ENCODE measurements around the gene ACO2.
A peak's percentile ranks its signal among the peaks of the same experiment; 100 is the strongest.

The ACO2 gene

GRCh38 chr22:41488596-41489385 lies 19.9 kb downstream of the ACO2 start:
- no peak for DNase-seq (ENCODE audit: low read depth)

- no peak for DNase-seq (ENCODE audit: low read depth)
These were observed 22.6 kb downstream of the ACO2 start for GRCh38 chr22:41491374-41492100.

GRCh38 chr22:41498303-41498835 lies 29.5 kb downstream of the ACO2 start:
- DNase-seq (ENCODE audit: low read depth) = no peak

- no peak for DNase-seq (ENCODE audit: low read depth)
These were observed 30.8 kb downstream of the ACO2 start for GRCh38 chr22:41499624-41500280.

GRCh38 chr22:41500303-41500702 lies 31.4 kb downstream of the ACO2 start:
- no peak for DNase-seq (ENCODE audit: low read depth)

GRCh38 chr22:41501209-41501608 lies 32.3 kb downstream of the ACO2 start:
- no peak for DNase-seq (ENCODE audit: low read depth)

GRCh38 chr22:41504397-41504796 lies 35.5 kb downstream of the ACO2 start:
- no peak for DNase-seq (ENCODE audit: low read depth)

GRCh38 chr22:41504816-41505215 lies 35.9 kb downstream of the ACO2 start:
- no peak for DNase-seq (ENCODE audit: low read depth)

- no peak for DNase-seq (ENCODE audit: low read depth)
These were observed 36.7 kb downstream of the ACO2 start for GRCh38 chr22:41505511-41506220.

- no peak for DNase-seq (ENCODE audit: low read depth)
These were observed 38.6 kb downstream of the ACO2 start for GRCh38 chr22:41507330-41508063.

GRCh38 chr22:41508770-41509170 lies 39.9 kb downstream of the ACO2 start:
- no peak for DNase-seq (ENCODE audit: low read depth)

GRCh38 chr22:41511521-41511968 lies 42.6 kb downstream of the ACO2 start:
- DNase-seq (ENCODE audit: low read depth) = no peak

GRCh38 chr22:41512421-41513194 lies 43.7 kb downstream of the ACO2 start:
- DNase-seq (ENCODE audit: low read depth) = peak; percentile 84

GRCh38 chr22:41513391-41513790 lies 44.5 kb downstream of the ACO2 start:
- no peak for DNase-seq (ENCODE audit: low read depth)

GRCh38 chr22:41516462-41516861 lies 47.5 kb downstream of the ACO2 start:
- DNase-seq (ENCODE audit: low read depth) = no peak

GRCh38 chr22:41517172-41518047 lies 48.5 kb downstream of the ACO2 start:
- DNase-seq (ENCODE audit: low read depth) = peak; percentile 39

- no peak for DNase-seq (ENCODE audit: low read depth)
These were observed 49.1 kb downstream of the ACO2 start for GRCh38 chr22:41518048-41518347.

- no peak for DNase-seq (ENCODE audit: low read depth)
These were observed 52.2 kb downstream of the ACO2 start for GRCh38 chr22:41521126-41521525.

- no peak for DNase-seq (ENCODE audit: low read depth)
These were observed 53.9 kb downstream of the ACO2 start for GRCh38 chr22:41522813-41523212.

Data from iris pigment epithelial cell (primary cell).